ENCODE data around the gene DYNC1I1. TPM values are rescaled to one million over a fixed set of nuclear protein-coding genes. Genes with fewer than 3 reads are reported as not detected.

The DYNC1I1 gene
- total RNA-seq, 1 donor from 2014 or later = not detected

DNA sequence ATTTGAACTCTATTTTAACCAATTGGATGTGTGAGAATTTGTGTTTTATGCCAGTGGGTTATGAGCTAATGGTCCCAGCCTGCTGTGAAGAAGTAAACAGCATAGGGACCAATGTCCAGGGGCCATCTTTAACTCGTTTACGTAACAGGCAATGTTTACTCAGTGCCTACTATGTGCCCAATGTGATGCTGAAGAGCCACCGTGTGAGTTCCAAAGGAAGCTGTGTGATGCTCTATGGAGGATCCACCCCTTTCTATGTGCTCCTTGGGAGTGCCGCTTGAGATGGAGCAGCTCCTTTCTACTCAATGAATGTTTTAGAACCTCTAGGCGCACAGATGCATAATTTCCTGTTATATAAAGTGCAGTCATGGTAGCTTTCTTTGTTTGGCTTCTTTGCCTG, 21.3 kb downstream of the DYNC1I1 start:
- H3K27me3 ChIP-seq (ENCODE audit: control insufficient read depth, insufficient read depth, low read length) = peaks cover 2% of the 10 kb centered on the region
- FAIRE-seq (no peak), DNase-seq (ENCODE audit: low read depth) (no peak)

DNA sequence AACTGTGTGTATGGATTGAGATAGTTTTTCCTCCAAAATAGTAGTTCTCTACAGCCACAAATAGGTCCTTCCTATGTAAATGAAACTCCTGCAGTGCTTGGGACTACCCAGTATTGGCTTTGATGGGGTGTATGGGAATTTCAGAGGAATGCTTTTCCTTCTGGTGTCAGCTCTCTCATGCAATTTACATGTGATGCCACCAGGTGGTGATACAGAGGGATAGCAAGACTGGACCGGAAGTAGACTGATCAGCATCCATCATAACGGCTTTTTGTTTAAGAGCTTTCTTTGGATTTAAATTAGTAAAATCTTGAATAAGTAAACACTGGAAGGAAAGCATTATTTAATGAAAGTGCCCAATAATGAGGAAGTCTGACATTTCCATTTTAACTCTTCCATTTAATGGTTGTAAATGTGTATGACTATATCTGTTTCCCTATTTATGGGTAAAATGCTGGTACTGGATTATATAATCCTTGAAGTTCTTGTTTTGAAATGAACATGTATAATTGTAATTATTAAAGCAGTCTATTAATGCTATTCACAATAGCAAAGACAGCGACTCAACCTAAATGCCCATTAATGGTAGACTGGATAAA, 22.7 kb downstream of the DYNC1I1 start:
- H3K36me3 ChIP-seq (ENCODE audit: control insufficient read depth, insufficient read depth, low read length) = no peaks in the 10 kb centered on the region
- TF ChIP-seq, protein P1, sequence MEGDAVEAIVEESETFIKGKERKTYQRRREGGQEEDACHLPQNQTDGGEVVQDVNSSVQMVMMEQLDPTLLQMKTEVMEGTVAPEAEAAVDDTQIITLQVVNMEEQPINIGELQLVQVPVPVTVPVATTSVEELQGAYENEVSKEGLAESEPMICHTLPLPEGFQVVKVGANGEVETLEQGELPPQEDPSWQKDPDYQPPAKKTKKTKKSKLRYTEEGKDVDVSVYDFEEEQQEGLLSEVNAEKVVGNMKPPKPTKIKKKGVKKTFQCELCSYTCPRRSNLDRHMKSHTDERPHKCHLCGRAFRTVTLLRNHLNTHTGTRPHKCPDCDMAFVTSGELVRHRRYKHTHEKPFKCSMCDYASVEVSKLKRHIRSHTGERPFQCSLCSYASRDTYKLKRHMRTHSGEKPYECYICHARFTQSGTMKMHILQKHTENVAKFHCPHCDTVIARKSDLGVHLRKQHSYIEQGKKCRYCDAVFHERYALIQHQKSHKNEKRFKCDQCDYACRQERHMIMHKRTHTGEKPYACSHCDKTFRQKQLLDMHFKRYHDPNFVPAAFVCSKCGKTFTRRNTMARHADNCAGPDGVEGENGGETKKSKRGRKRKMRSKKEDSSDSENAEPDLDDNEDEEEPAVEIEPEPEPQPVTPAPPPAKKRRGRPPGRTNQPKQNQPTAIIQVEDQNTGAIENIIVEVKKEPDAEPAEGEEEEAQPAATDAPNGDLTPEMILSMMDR (IDR thresholded peaks at IDR 0.05; ENCODE audit: insufficient read depth, low read length, severe bottlenecking) = peak; percentile 49
- no peak overlapping the region for H3K4me3 ChIP-seq (ENCODE audit: low read depth, low read length)
- peaks cover 1% of the 10 kb centered on the region for H3K27me3 ChIP-seq (ENCODE audit: control insufficient read depth, insufficient read depth, low read length)
- no peak for FAIRE-seq
- DNase-seq (ENCODE audit: low read depth) = peak; percentile 39

More for the DNA sequence above, 21.3 kb downstream of the DYNC1I1 start:
- H3K4me3 ChIP-seq (ENCODE audit: low read depth, low read length) = no peak overlapping the region
- TF ChIP-seq, protein P1 (IDR thresholded peaks at IDR 0.05; ENCODE audit: insufficient read depth, low read length, severe bottlenecking) = no peak
- no peaks in the 10 kb centered on the region for H3K36me3 ChIP-seq (ENCODE audit: control insufficient read depth, insufficient read depth, low read length)

DNA sequence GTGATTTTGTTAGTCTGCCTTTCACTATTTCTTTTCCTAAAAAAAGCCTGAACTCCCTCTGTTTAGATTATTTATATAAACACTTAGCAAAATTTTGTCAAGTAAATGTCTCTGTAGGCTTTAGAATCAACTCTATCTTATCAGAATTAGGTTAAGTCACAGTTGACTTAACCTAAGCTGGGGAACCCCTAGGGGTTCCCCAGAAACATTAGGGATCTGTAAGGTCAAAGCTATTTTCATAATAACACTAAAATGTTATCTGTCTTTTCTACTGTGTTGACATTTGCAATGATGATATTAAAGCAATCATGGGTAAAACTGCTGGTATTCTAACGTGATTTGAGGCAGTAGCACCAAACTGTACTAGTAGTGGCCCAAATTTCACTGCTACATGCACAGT, 24.3 kb downstream of the DYNC1I1 start:
- Histone ChIP-seq H3K27me3 (ENCODE audit: control insufficient read depth, insufficient read depth, low read length) (no peaks in the 10 kb centered on the region), H3K36me3 (ENCODE audit: control insufficient read depth, insufficient read depth, low read length) (no peaks in the 10 kb centered on the region), H3K4me3 (ENCODE audit: low read depth, low read length) (no peak overlapping the region)
- no peak for FAIRE-seq
- TF ChIP-seq, protein P1 (IDR thresholded peaks at IDR 0.05; ENCODE audit: insufficient read depth, low read length, severe bottlenecking) = no peak
- no peak for DNase-seq (ENCODE audit: low read depth)

DNA sequence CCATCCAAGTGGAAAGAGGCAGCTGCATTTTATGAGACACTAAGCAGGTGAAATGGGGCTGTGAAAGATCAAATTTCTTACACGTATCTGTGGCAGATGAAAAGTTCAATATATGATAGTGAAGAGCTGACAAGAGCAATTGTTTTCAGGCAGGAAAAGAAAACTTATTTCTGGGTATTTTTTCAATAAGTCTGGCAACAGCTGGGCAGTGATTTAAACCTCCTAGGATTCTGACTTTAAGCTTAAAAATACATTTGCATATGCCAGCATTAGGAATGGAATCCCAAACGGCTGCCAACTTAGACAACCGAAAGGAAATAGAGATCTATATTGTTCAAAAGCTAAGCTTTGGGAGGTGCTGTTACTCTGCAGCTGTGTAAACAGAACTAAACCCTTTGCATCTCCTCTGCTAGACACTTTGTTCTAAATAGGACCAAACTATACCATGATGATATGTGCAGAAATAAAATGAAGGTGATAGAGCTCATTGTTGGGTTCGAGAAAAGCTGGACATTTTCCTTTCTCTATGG, 26.1 kb downstream of the DYNC1I1 start:
- TF ChIP-seq, protein P1 (IDR thresholded peaks at IDR 0.05; ENCODE audit: insufficient read depth, low read length, severe bottlenecking) = no peak
- DNase-seq (ENCODE audit: low read depth) (no peak), FAIRE-seq (no peak)
- H3K36me3 ChIP-seq (ENCODE audit: control insufficient read depth, insufficient read depth, low read length) = no peaks in the 10 kb centered on the region
- H3K4me3 ChIP-seq (ENCODE audit: low read depth, low read length) = no peak overlapping the region
- no peaks in the 10 kb centered on the region for H3K27me3 ChIP-seq (ENCODE audit: control insufficient read depth, insufficient read depth, low read length)

DNA sequence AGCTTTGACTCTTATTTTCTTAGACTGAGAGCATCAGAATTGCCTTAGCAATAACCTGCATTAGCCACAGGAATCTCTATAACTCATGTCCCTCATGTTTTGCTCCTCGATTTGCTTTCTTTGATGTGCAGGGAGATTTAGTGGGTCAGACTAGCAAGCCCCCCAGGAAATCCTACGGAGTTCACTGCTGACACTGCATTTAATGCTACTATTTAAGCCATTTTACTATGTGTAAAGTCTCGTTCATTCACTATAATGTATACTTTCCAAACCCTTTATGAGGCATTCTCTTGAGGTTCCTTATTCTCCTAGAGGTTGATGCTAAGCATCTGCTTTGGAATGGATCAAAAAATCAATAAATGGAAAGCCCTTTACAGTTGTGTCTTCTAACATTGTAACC, 28.4 kb downstream of the DYNC1I1 start:
- FAIRE-seq = no peak
- no peak for DNase-seq (ENCODE audit: low read depth)
- Histone ChIP-seq H3K27me3 (ENCODE audit: control insufficient read depth, insufficient read depth, low read length) (no peaks in the 10 kb centered on the region), H3K4me3 (ENCODE audit: low read depth, low read length) (no peak overlapping the region), H3K36me3 (ENCODE audit: control insufficient read depth, insufficient read depth, low read length) (no peaks in the 10 kb centered on the region)
- TF ChIP-seq, protein P1 (IDR thresholded peaks at IDR 0.05; ENCODE audit: insufficient read depth, low read length, severe bottlenecking) = no peak

DNA sequence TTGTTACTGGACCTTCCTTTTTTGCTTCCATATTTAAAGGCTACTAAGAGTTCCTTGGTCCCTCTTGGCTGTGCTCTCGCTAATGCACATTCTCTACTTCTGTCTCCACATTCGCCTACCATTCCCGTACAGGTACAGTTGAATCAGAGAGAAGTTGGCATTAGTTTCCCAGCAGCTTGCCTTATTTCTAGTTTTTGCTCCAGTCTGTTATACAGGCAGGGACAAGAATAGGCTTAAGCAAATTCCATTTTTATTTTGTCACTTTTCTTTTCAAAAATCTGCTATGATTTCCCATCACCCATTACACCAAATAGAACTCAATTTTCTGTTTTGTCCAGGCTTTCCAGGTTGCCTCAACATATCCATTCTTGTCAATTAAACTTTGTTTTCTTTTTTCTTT, 29.9 kb downstream of the DYNC1I1 start:
- DNase-seq (ENCODE audit: low read depth) (no peak), FAIRE-seq (no peak)
- Histone ChIP-seq H3K27me3 (ENCODE audit: control insufficient read depth, insufficient read depth, low read length) (no peaks in the 10 kb centered on the region), H3K36me3 (ENCODE audit: control insufficient read depth, insufficient read depth, low read length) (no peaks in the 10 kb centered on the region), H3K4me3 (ENCODE audit: low read depth, low read length) (no peak overlapping the region)
- TF ChIP-seq, protein P1 (IDR thresholded peaks at IDR 0.05; ENCODE audit: insufficient read depth, low read length, severe bottlenecking) = no peak

Measured in bronchial epithelial cell (primary cell).